Hepatocyte (in vitro differentiated cells): ENCODE results near the gene IFT122. TPM values are rescaled to one million over a fixed set of nuclear protein-coding genes. Genes with fewer than 3 reads are reported as not detected.

Source experiments
- DNase-seq: peaks from one replicate; pipeline ENCODE4 v3.0.0-alpha.2; 2016; ENCODE audit warnings: low spot score
- H2AFZ ChIP-seq: fragments of 200-600 bp; sonication (generic); 2 replicates; pipeline ENCODE4 v1.6.0; 2016; ENCODE audit warnings: antibody characterized with exemption, mild to moderate bottlenecking
- H3K27ac ChIP-seq: fragments of 200-600 bp; sonication (generic); 2 replicates; pipeline ENCODE4 v1.5.1; 2016; ENCODE audit warnings: mild to moderate bottlenecking
- H3K27me3 ChIP-seq: fragments of 200-600 bp; sonication (generic); 2 replicates; pipeline ENCODE4 v1.6.1; 2016
- H3K36me3 ChIP-seq: fragments of 200-600 bp; sonication (generic); replicated peaks from 2 replicates; pipeline ENCODE4 v1.5.1; 2016; ENCODE audit warnings: low read depth; ENCODE audit not compliant: insufficient read depth
- H3K4me1 ChIP-seq: fragments of 200-600 bp; sonication (generic); 2 replicates; pipeline ENCODE4 v1.5.1; 2016; ENCODE audit warnings: mild to moderate bottlenecking, moderate library complexity; ENCODE audit not compliant: insufficient read depth
- H3K4me2 ChIP-seq: fragments of 200-600 bp; sonication (generic); 2 replicates; pipeline ENCODE4 v1.6.0; 2016
- H3K4me3 ChIP-seq: fragments of 200-600 bp; sonication (generic); 2 replicates; pipeline ENCODE4 v1.5.1; 2016; ENCODE audit warnings: mild to moderate bottlenecking
- H3K79me2 ChIP-seq: fragments of 200-600 bp; sonication (generic); 2 replicates; pipeline ENCODE4 v1.6.0; 2017; ENCODE audit warnings: mild to moderate bottlenecking
- H3K9me2 ChIP-seq: fragments of 200-600 bp; sonication (generic); replicated peaks from 2 replicates; pipeline ENCODE4 v1.6.0; 2017; ENCODE audit warnings: mild to moderate bottlenecking; ENCODE audit not compliant: insufficient read depth
- H3K9me3 ChIP-seq: fragments of 200-600 bp; sonication (generic); 2 replicates; pipeline ENCODE4 v1.5.1; 2016; ENCODE audit warnings: low read depth, mild to moderate bottlenecking
- H4K20me1 ChIP-seq: fragments of 200-600 bp; sonication (generic); 2 replicates; pipeline ENCODE4 v1.6.0; 2016; ENCODE audit warnings: mild to moderate bottlenecking; ENCODE audit not compliant: insufficient read depth, poor library complexity, severe bottlenecking
- CTCF ChIP-seq: fragments of 200-600 bp; sonication (generic); IDR thresholded peaks from 2 replicates; pipeline ENCODE4 v1.5.1; 2016; ENCODE audit warnings: antibody characterized with exemption, mild to moderate bottlenecking; ENCODE audit not compliant: poor library complexity
- EZH2 ChIP-seq: fragments of 200-600 bp; sonication (generic); IDR thresholded peaks from 2 replicates; pipeline ENCODE4 v1.6.1; 2016; ENCODE audit warnings: antibody characterized with exemption, mild to moderate bottlenecking, borderline replicate concordance
- EZH2phosphoT487 ChIP-seq: fragments of 200-600 bp; sonication (generic); IDR thresholded peaks from one replicate; pipeline ENCODE4 v1.6.1; 2018; ENCODE audit warnings: antibody characterized with exemption, mild to moderate bottlenecking, low read depth, moderate library complexity; ENCODE audit not compliant: unreplicated experiment, severe bottlenecking
- WGBS: methylation state at CpG from one replicate; pipeline ENCODE4 v1.1.6; 2016; ENCODE audit warnings: low lambda C conversion rate; ENCODE audit errors: missing lambda C conversion rate; 5-methylcytosine and 5-hydroxymethylcytosine counted together
- polyA plus RNA-seq: library from polyadenylated mRNA; unstranded; fragments of >200 nt; fragmentation: Nextera tagmentation; extraction: Ambion mirVana; gene quantifications from 2 replicates; pipeline ENCODE4 v1.2.1, GENCODE V29; 2016
- total RNA-seq: library from RNA; depleted of rRNA; stranded (reverse); fragments of >200 nt; gene quantifications from 2 replicates; pipeline ENCODE4 v1.2.3, GENCODE V29; 2014

Gene IFT122
- total and polyA plus RNA-seq, 2 experiments from 2014 or later: 11.4 to 14.6 TPM

- Histone ChIP-seq H3K4me2 (no peak overlapping the region), H3K9me3 (no peaks in the 10 kb centered on the region), H3K27ac (no peak overlapping the region), H3K79me2 (no peaks in the 10 kb centered on the region), H3K4me3 (no peak overlapping the region), H3K36me3 (no peaks in the 10 kb centered on the region), H3K27me3 (no peaks in the 10 kb centered on the region), H3K4me1 (peaks cover 3% of the 10 kb centered on the region), H2AFZ (no peak overlapping the region), H3K9me2 (no peaks in the 10 kb centered on the region), H4K20me1 (no peaks in the 10 kb centered on the region)
- DNase-seq: no peak
- WGBS: 77% methylated on average over 6 of the region's 6 CpGs
- TF ChIP-seq CTCF: peak; percentile 14
- TF ChIP-seq EZH2phosphoT487: no peak
These were observed 17.9 kb upstream of the IFT122 start for GRCh38 chr3:129421988-129422745.

GRCh38 chr3:129422897-129423296, 17.1 kb upstream of the IFT122 start:
- no peaks in the 10 kb centered on the region for H3K9me2 ChIP-seq
- H3K4me2 ChIP-seq: no peak overlapping the region
- DNase-seq: no peak
- H4K20me1 ChIP-seq: no peaks in the 10 kb centered on the region
- no peak overlapping the region for H3K4me3 ChIP-seq
- H2AFZ ChIP-seq: no peak overlapping the region
- TF ChIP-seq CTCF (no peak), EZH2phosphoT487 (no peak), EZH2 (no peak)
- 52% methylated on average over 1 of the region's 1 CpG for WGBS
- H3K27ac ChIP-seq: no peak overlapping the region
- H3K4me1 ChIP-seq: peaks cover 3% of the 10 kb centered on the region
- H3K27me3 ChIP-seq: no peaks in the 10 kb centered on the region
- no peaks in the 10 kb centered on the region for H3K9me3 ChIP-seq
- H3K79me2 ChIP-seq: no peaks in the 10 kb centered on the region
- no peaks in the 10 kb centered on the region for H3K36me3 ChIP-seq

GRCh38 chr3:129424185-129424841, 15.7 kb upstream of the IFT122 start:
- H3K27ac ChIP-seq: peak overlapping the region; percentile 35

More at GRCh38 chr3:129424185-129424841, 15.7 kb upstream of the IFT122 start:
- no peak for TF ChIP-seq EZH2
- no peak for TF ChIP-seq EZH2phosphoT487
- no peak for TF ChIP-seq CTCF
- Histone ChIP-seq H3K79me2 (no peaks in the 10 kb centered on the region), H3K9me2 (no peaks in the 10 kb centered on the region), H2AFZ (no peak overlapping the region), H3K27me3 (no peaks in the 10 kb centered on the region), H3K4me2 (no peak overlapping the region), H3K9me3 (no peaks in the 10 kb centered on the region), H4K20me1 (no peaks in the 10 kb centered on the region), H3K36me3 (no peaks in the 10 kb centered on the region), H3K4me3 (no peak overlapping the region), H3K4me1 (no peaks in the 10 kb centered on the region)
- DNase-seq: no peak
- 55% methylated on average over 4 of the region's 4 CpGs for WGBS
